Body of pancreas (tissue), 4 donors: ENCODE data around the gene CHMP4A.

ENCODE experiments used
- CTCF ChIP-seq, 7 experiments: fragments of 450-650 bp in 4 of 7; fragments of 200-600 bp in 3 of 7; sonication (generic) in 3 of 7; IDR thresholded peaks; one replicate each; pipeline ENCODE4 v1.5.1; 2016 to 2019; ENCODE audit warnings: antibody characterized with exemption in 7 of 7
- POLR2A ChIP-seq, 3 donors: fragments of 450-650 bp; IDR thresholded peaks; one replicate each; pipeline ENCODE4 v1.6.1; 2016; ENCODE audit warnings: antibody characterized with exemption in 3 of 3, mild to moderate bottlenecking in 2 of 3

GRCh38 chr14:24206260-24207103 is 6.8 kb downstream of the CHMP4A start:
- TF ChIP-seq CTCF (IDR thresholded peaks at IDR 0.05) (no peak), POLR2A (IDR thresholded peaks at IDR 0.05) (no peak)
